EL (cell line): Measurements from ENCODE around the gene CSE1L.
"Not testable (repeated sequence)": the region's sequence is repeated elsewhere in the genome, so short reads cannot be mapped to it uniquely, and the experiment has no call there.

ENCODE experiments used
- DNase-seq: peaks from one replicate; pipeline ENCODE4 v3.0.0-alpha.2; 2016

The CSE1L gene

DNA sequence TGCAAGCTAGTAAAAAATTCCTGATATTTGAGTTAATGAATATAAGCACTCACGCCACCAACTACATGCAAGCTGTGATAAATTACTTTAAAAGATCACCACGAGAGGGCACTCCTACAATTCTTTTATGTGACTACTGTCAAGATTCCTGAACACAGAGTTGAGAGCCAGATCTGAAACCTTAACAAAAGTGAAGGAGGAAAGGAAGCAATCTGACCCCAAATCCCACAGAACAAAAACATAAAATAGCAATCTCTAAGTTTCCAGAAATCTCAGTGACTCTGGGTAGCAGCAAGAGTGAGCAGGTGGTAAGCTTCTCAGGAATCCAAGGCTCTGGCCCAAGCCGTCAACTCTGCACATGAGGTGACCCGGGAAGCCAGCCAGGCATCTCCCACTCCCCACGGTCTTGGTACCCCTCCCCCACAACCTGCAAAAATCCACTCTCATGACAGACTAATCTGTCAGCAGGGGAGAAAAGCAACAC, 86.9 kb downstream of the CSE1L start:
- DNase-seq, result peak; percentile 69

DNA sequence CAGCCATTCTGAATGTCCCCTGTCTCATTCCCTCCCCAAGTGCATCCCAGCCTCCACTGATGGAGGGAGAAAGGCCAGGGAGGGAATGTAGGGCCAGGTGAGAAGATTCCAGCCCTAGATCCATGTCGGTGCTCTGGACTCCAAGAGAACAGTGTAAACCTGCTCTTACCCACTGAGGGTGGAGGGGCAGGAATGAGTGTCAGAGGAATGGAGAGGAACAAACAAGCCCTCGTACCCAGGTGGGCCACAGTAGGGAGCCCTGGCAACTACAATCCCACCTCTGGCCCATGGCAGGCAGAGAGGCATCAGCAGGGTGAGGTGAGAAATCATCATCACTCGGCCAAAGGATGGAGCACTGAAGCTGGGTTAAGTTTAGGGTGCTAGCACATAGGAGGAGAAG, 87.5 kb downstream of the CSE1L start:
- DNase-seq, result no peak

DNA sequence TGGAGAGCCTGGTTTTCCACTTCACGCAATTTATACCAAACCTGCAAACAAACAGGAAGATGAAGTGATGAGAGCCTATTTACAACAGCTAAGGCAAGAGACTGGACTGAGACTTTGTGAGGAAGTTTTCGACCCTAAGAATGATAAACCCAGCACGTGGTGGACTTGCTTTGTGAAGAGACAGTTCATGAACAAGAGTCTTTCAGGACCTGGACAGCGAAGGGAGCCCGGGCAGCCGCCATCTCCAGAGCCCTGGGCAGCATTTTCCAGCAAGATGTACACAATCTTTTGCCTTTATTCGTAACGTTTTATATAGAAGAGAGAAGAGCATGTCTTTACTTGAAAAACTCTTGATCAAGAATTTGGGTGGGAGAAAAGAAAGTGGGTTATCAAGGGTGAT, 88.7 kb downstream of the CSE1L start:
- not testable (repeated sequence) for DNase-seq

DNA sequence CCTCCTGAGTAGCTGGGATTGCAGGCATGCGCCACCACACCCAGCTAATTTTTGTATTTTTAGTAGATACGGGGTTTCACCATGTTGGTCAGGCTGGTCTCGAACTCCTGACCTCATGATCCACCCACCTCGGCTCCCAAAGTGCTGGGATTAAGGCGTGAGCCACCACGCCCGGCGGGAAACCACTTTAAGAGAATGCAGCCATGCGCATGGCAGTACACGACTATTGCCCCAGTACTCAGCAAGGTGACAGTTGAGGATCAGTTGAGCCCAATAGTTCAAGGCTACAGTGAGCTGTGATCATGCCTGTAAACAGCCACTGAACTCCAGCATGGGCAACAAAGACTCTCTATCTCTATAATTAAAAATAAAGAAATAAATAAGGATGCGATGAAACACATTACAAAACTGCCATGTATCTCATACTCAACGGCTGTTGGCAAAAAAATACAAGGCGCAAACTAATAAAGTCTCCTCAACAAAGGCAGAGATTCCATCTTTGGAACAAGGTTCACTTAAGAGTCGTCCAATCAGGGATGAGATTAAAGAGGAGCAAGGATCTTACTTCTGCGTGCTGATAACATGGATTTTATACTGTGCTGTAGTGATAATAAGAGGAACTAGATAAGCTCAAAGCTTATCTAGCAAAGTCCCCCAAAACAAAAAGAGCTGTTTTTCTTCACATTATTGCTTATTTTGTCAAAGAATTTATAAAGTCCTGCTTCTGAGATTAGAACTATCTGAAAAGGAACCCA, 90.9 kb downstream of the CSE1L start:
- no peak for DNase-seq

DNA sequence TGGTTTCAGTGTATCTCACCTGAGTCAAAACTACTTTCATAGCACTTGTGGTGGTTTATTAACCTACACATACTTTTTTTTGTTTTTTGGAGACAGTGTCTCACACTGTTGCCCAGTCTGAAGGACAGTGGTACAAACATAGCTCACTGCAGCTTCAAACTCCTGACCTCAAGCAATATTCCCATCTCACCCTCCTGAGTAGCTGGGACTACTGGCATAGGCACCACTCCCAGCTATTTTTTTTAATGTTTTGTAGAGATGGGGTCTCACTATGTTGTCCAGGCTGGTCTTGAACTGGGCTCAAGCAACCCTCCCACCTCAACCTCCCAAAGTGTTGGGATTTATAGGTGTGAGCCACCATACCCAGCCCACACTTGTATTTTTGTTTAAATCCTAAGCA, 92.3 kb downstream of the CSE1L start:
- no peak for DNase-seq

DNA sequence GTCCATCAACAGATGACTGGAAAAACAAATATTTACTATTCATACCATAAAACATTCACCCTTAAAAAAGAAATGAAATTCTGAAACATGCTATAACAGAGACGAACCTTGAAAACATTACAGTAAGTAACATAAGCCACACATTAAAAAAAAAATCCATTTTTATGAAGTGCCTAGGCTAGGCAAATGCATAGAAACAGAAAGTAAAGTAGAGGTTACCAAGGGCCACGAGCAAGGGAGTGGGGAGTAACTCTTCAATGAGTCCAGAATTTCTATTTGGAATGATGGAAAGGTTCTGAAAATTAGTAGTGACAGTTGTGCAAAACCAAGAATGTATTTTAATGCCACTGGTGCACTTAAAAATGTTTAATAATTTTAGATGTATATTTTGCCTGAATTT, 94.3 kb downstream of the CSE1L start:
- DNase-seq, result no peak

DNA sequence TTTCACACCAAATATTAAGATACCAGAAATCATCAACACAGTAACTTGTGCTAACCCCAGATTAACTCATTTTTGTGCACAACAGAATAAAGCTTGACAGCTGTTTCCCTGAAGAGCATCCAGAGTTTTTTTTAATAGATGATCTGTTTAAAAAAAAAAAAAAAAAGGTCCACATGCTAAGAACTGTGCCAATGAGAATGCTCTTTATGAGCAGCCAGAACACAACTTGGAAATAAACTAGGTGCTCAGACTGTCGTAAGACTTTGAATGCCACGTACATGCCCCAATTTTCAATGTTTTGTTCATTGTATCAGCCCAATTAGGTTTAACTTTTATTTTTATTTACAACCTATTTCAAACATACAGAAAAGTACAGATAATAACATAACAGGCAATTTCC, 94.7 kb downstream of the CSE1L start:
- no peak for DNase-seq
